GM18520 (cell line): ENCODE results near the gene TSPAN18.

Source experiments
- ATAC-seq: cut with Tn5 transposase; IDR thresholded peaks from one replicate; pipeline ENCODE4 v1.9.1; 2021; ENCODE audit not compliant: unreplicated experiment

TSPAN18 gene

GRCh38 chr11:44950625-44951476 lies 224.1 kb downstream of the TSPAN18 start, which contains the start of gene TP53I11:
TP53I11 (minus strand) TSS chr11:44950883; CDS start chr11:44938335, 12,548 bp downstream.
- ATAC-seq = no peak

GRCh38 chr11:44952082-44952481 lies 225.3 kb downstream of the TSPAN18 start:
- ATAC-seq = no peak

- ATAC-seq = no peak
Observed at GRCh38 chr11:44952500-44953260, 225.9 kb downstream of the TSPAN18 start.

- no peak for ATAC-seq
Observed at GRCh38 chr11:44954051-44954906, 227.5 kb downstream of the TSPAN18 start.

GRCh38 chr11:44955015-44955738 lies 228.4 kb downstream of the TSPAN18 start:
- ATAC-seq = no peak

- ATAC-seq = no peak
Observed at GRCh38 chr11:44957040-44957515, 230.3 kb downstream of the TSPAN18 start.

GRCh38 chr11:44957776-44958564 lies 231.2 kb downstream of the TSPAN18 start:
- no peak for ATAC-seq

- no peak for ATAC-seq
Observed at GRCh38 chr11:44959064-44959463, 232.3 kb downstream of the TSPAN18 start.

GRCh38 chr11:44960200-44960845 lies 233.6 kb downstream of the TSPAN18 start:
- no peak for ATAC-seq

GRCh38 chr11:44962464-44962863 lies 235.7 kb downstream of the TSPAN18 start:
- no peak for ATAC-seq

GRCh38 chr11:44963136-44963535 lies 236.4 kb downstream of the TSPAN18 start:
- ATAC-seq = no peak

- no peak for ATAC-seq
Observed at GRCh38 chr11:44963948-44964347, 237.2 kb downstream of the TSPAN18 start.

- ATAC-seq = no peak
Observed at GRCh38 chr11:44964526-44965209, 237.9 kb downstream of the TSPAN18 start.

- ATAC-seq = no peak
Observed at GRCh38 chr11:44966694-44967093, 239.9 kb downstream of the TSPAN18 start.

- no peak for ATAC-seq
Observed at GRCh38 chr11:44967930-44968496, 241.3 kb downstream of the TSPAN18 start.

- no peak for ATAC-seq
Observed at GRCh38 chr11:44968510-44968909, 241.7 kb downstream of the TSPAN18 start.

- no peak for ATAC-seq
Observed at GRCh38 chr11:44969651-44970252, 243.0 kb downstream of the TSPAN18 start.

- no peak for ATAC-seq
Observed at GRCh38 chr11:44970293-44970692, 243.5 kb downstream of the TSPAN18 start.
